HUES6 (cell line): Measurements from ENCODE around the gene SPTBN5.

Source experiments
- H3K27ac ChIP-seq: 2 replicates; pipeline ENCODE4 v1.7.0; 2013; ENCODE audit warnings: low read depth, mild to moderate bottlenecking, low read length, inconsistent platforms
- H3K27me3 ChIP-seq: 2 replicates; pipeline ENCODE4 v1.6.1; 2013; ENCODE audit warnings: low read length; ENCODE audit not compliant: control insufficient read depth, insufficient read depth
- H3K36me3 ChIP-seq: 2 replicates; pipeline ENCODE4 v1.6.1; 2013; ENCODE audit warnings: low read length; ENCODE audit not compliant: control insufficient read depth, insufficient read depth
- H3K4me1 ChIP-seq: 2 replicates; pipeline ENCODE4 v1.6.1; 2013; ENCODE audit warnings: low read length; ENCODE audit not compliant: control insufficient read depth, insufficient read depth
- H3K4me3 ChIP-seq: 2 replicates; pipeline ENCODE4 v1.5.1; 2013; ENCODE audit warnings: low read depth, low read length
- H3K9ac ChIP-seq: one replicate; pipeline ENCODE4 v1.6.1; 2013; ENCODE audit warnings: mild to moderate bottlenecking, low read length
- H3K9me3 ChIP-seq: 2 replicates; pipeline ENCODE4 v1.6.1; 2013; ENCODE audit warnings: low read depth, low read length; ENCODE audit not compliant: control insufficient read depth, insufficient read depth

Gene SPTBN5

GRCh38 chr15:41810651-41811431, 83.0 kb downstream of the SPTBN5 start:
- no peak overlapping the region for H3K4me3 ChIP-seq
- no peaks in the 10 kb centered on the region for H3K9me3 ChIP-seq
- peaks cover 15% of the 10 kb centered on the region for H3K4me1 ChIP-seq
- H3K27ac ChIP-seq, result no peak overlapping the region
- no peaks in the 10 kb centered on the region for H3K27me3 ChIP-seq
- 0 out of 2 replicates have a peak, but pooled peaks cover 4% of the 10 kb centered on the region for H3K36me3 ChIP-seq
- H3K9ac ChIP-seq, result no peak overlapping the region

DNA sequence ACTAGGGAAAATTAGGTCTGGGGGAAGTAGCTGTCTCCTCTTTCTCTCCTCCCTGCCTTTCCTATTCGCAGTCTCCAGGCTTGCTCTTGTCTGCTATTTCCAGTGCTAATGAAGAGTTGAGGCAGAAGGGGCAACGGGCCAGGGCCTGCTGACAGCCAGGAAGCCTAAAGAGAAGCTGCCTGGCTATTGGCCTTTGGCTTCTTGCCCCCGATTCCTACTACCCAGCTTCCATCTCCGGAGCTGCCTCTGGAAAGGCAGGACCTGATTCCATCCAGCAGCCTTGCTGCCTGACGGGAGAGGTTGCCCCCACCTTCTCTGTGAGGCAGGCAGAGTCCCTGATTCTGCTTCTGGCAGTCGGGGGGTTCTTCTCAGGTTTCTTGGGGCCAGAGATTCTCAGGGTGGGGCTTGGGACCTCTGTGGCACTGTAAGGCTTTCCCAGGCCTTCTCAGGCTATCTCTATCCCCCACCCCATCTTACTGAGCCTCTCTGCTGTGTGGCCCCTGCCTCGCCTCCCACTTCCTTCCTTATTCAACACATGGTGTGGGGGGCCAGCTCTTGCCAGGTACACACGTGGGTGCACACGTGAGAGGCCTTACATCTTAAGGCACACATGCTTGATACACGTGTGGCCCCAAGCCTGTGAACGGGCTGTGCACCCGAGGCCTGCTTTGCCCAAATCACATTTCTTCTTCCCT, 84.2 kb downstream of the SPTBN5 start:
- H3K27ac ChIP-seq, result no peak overlapping the region
- H3K9me3 ChIP-seq, result no peaks in the 10 kb centered on the region
- H3K36me3 ChIP-seq, result no peaks in the 10 kb centered on the region
- no peaks in the 10 kb centered on the region for H3K27me3 ChIP-seq
- no peak overlapping the region for H3K4me3 ChIP-seq
- H3K4me1 ChIP-seq, result peaks cover 15% of the 10 kb centered on the region
- no peak overlapping the region for H3K9ac ChIP-seq

DNA sequence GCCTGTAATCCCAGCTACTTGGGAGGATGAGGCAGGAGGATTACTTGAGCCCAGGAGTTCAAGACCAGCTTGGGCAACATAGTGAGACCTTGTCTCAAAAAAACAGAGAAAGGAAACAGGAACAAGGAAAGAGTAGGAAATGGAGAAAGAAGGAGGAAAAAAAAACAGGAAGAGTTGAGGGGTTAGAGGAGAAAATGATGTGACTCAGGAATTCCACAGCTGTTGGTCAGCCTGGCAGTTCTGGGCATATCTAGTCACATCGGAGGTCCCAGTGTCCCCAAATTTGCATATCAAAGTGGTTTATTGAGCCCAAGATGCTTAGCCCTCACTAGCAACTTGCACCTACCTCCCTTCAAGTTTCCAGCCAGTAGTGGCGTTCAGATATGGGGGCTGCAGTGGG, 84.7 kb downstream of the SPTBN5 start:
- no peak overlapping the region for H3K27ac ChIP-seq
- peaks cover 15% of the 10 kb centered on the region for H3K4me1 ChIP-seq
- no peaks in the 10 kb centered on the region for H3K9me3 ChIP-seq
- no peaks in the 10 kb centered on the region for H3K36me3 ChIP-seq
- H3K4me3 ChIP-seq, result no peak overlapping the region
- H3K9ac ChIP-seq, result no peak overlapping the region
- no peaks in the 10 kb centered on the region for H3K27me3 ChIP-seq

- Histone ChIP-seq H3K4me3 (no peak overlapping the region), H3K27ac (no peak overlapping the region), H3K9me3 (no peaks in the 10 kb centered on the region), H3K36me3 (no peaks in the 10 kb centered on the region), H3K9ac (no peak overlapping the region), H3K4me1 (peaks cover 15% of the 10 kb centered on the region), H3K27me3 (no peaks in the 10 kb centered on the region)
Measured at GRCh38 chr15:41806291-41807181, 87.3 kb downstream of the SPTBN5 start.

DNA sequence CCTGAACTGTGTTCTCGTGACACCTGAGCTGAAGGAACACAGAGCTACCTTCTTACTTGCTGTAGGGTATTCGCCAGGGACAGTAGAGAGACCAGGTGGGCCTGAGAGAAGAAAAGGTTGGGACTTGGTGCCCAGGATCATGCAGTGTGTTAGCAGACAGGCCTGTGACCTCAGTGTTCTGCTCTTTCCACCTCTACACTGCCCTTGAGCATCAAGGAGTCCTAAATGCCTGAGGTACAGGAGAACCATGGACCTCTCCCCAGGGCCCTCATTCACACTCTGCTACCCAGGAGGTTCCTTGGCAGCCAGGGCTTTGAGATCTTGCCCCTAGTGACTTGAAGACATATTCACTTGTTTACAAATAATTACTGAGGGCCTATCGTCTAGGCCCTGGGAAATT, 88.1 kb downstream of the SPTBN5 start:
- no peak overlapping the region for H3K4me3 ChIP-seq
- peaks cover 13% of the 10 kb centered on the region for H3K4me1 ChIP-seq
- H3K9me3 ChIP-seq, result no peaks in the 10 kb centered on the region
- no peak overlapping the region for H3K9ac ChIP-seq
- H3K36me3 ChIP-seq, result no peaks in the 10 kb centered on the region
- no peaks in the 10 kb centered on the region for H3K27me3 ChIP-seq
- H3K27ac ChIP-seq, result no peak overlapping the region

DNA sequence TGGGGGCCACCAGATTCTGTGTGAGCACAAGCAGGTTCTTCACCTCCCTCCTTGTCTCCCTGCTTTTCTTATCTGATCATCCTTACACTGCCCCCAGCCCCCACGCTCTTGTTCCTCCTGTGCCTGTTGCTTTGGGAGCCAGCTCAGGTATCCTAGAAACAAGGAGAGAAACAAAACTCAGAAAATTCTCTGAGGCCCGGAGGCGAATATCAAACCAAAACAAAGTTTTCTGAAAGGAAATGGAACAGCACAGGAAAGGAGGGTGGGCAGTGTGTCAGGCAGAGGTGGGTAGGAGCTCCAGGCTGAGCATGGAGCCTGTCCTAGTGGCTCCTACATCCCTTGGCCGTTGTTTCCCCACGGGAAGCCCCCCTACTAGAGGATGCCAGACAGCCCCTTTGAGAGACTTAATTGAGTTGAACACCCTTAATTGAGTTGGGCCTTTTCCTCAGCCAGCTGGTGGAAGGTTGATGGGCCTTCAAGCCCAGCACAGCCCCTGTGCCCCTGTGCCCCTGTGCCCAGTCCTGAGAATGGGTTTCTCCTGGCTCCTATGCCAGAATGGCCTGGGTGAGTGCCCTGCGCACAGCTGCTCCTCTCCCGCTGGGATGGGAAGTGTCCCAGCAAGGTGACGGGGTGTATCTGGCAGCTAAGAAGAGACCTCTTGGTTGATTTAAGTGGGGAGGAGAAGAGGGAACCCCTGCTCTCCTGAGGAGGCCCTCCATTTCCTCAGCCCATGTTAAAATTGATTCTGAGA, 88.8 kb downstream of the SPTBN5 start:
- no peak overlapping the region for H3K4me3 ChIP-seq
- no peaks in the 10 kb centered on the region for H3K9me3 ChIP-seq
- H3K4me1 ChIP-seq, result peaks cover 13% of the 10 kb centered on the region
- no peak overlapping the region for H3K9ac ChIP-seq
- H3K27me3 ChIP-seq, result no peaks in the 10 kb centered on the region
- no peaks in the 10 kb centered on the region for H3K36me3 ChIP-seq
- H3K27ac ChIP-seq, result no peak overlapping the region

- Histone ChIP-seq H3K27me3 (no peaks in the 10 kb centered on the region), H3K9me3 (no peaks in the 10 kb centered on the region), H3K4me3 (no peak overlapping the region), H3K27ac (no peak overlapping the region), H3K9ac (no peak overlapping the region), H3K4me1 (peaks cover 10% of the 10 kb centered on the region), H3K36me3 (no peaks in the 10 kb centered on the region)
Measured at GRCh38 chr15:41804361-41804760, 89.5 kb downstream of the SPTBN5 start.

DNA sequence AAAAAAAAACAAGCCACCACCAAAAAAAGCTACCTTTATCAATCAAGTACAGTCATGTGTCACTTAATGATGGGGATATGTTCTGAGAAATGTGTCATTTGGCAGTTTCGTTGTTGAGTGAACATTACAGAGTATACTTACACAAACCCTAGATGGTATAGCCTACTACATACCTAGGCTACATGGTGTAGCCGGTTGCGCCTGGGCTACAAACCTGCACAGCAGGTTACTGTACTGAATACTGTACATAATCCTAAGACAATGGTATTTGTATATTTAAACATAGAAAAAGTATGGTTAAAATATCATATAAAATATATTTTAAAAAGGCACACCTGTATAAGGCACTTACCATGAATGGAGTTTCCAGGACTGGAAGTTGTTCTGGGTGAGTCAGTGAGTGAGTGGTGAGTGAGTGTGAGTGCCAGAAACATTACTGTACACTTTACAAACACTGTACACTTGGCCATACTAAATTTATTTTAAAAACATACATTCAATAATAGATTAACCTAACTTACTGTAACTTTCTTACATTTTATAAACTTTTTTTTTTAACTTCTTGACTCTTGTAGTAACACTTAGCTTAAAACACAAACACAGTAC, 91.9 kb downstream of the SPTBN5 start:
- Histone ChIP-seq H3K27me3 (no peaks in the 10 kb centered on the region), H3K36me3 (no peaks in the 10 kb centered on the region), H3K4me3 (no peak overlapping the region), H3K4me1 (peaks cover 5% of the 10 kb centered on the region), H3K9me3 (no peaks in the 10 kb centered on the region), H3K9ac (no peak overlapping the region), H3K27ac (no peak overlapping the region)

DNA sequence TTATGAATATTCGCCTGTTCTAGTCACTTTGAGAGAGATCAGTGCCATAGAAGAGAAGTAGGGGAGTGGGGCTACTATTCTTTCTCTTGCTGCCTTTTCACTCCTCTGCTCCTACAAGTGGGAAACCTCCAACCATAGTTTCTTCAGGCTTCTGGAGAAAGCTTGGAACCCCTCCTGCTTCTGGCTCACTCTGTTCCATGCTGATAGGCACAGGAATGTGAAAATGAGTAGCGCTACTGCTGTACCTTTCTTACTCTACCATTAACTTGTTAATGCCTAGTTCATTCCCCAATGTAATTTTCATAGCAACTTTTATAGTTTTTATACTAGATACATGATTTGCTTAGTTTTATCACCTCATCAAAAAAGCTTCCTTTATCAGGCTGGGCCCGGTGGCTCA, 92.7 kb downstream of the SPTBN5 start:
- Histone ChIP-seq H3K9me3 (no peaks in the 10 kb centered on the region), H3K9ac (no peak overlapping the region), H3K36me3 (no peaks in the 10 kb centered on the region), H3K4me1 (peaks cover 2% of the 10 kb centered on the region), H3K27me3 (no peaks in the 10 kb centered on the region), H3K27ac (no peak overlapping the region), H3K4me3 (no peak overlapping the region)

- no peaks in the 10 kb centered on the region; the same call in 1 of the 2 replicates for H3K4me1 ChIP-seq
- H3K27me3 ChIP-seq, result no peaks in the 10 kb centered on the region
- H3K9ac ChIP-seq, result no peak overlapping the region
- H3K9me3 ChIP-seq, result no peaks in the 10 kb centered on the region
- no peak overlapping the region for H3K27ac ChIP-seq
- no peaks in the 10 kb centered on the region for H3K36me3 ChIP-seq
- H3K4me3 ChIP-seq, result no peak overlapping the region
Measured at GRCh38 chr15:41799488-41799805, 94.4 kb downstream of the SPTBN5 start.
